ENCODE data around the gene UNC13B. TPM values are rescaled to one million over a fixed set of nuclear protein-coding genes. Genes with fewer than 3 reads are reported as not detected.

UNC13B gene
- total RNA-seq, 1 donor from 2014 or later = 26.5 TPM

GRCh38 chr9:35277628-35278359 lies 116.0 kb downstream of the UNC13B start:
- intact Hi-C loops (cut with DNase I) = loop anchor here (2.0 to 5.0 kb wide), 3 partner anchors 63 to 195 kb away; partner anchors contain the start of gene ATOSB
- TF ChIP-seq, protein P1, sequence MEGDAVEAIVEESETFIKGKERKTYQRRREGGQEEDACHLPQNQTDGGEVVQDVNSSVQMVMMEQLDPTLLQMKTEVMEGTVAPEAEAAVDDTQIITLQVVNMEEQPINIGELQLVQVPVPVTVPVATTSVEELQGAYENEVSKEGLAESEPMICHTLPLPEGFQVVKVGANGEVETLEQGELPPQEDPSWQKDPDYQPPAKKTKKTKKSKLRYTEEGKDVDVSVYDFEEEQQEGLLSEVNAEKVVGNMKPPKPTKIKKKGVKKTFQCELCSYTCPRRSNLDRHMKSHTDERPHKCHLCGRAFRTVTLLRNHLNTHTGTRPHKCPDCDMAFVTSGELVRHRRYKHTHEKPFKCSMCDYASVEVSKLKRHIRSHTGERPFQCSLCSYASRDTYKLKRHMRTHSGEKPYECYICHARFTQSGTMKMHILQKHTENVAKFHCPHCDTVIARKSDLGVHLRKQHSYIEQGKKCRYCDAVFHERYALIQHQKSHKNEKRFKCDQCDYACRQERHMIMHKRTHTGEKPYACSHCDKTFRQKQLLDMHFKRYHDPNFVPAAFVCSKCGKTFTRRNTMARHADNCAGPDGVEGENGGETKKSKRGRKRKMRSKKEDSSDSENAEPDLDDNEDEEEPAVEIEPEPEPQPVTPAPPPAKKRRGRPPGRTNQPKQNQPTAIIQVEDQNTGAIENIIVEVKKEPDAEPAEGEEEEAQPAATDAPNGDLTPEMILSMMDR (IDR thresholded peaks at IDR 0.05) = no peak
- H3K27ac ChIP-seq = peak overlapping the region; percentile 35 to 53
- no peak for DNase-seq (ENCODE audit: low spot score in 2 of 2)
- H3K9me3 ChIP-seq = no peaks in the 10 kb centered on the region
- peak overlapping the region in 1 of 2 donors; percentile 49 for H3K4me3 ChIP-seq
- peaks cover 3 to 9% of the 10 kb centered on the region in 2 donors for H3K4me1 ChIP-seq
- no peaks in the 10 kb centered on the region for H3K27me3 ChIP-seq
- no peaks in the 10 kb centered on the region for H3K36me3 ChIP-seq

DNA sequence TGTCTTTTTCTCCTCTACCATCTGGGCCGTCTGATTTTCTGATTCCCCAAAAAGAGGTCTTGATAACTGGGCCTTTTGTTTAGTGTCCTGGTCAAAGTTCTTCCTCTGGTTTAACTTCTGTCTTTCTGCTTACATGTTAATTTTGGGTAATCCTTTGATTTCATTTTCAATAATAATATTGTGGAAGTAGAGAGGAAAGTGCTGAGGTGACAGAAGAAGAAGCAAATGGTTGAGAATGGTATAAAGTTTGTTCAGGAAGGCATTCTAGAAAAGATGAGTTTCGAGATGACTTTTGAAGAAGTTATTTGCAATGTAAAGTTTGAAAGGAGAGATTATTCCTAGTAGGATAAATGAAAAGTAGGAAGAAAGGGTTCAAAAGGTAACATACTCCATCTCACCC lies 118.1 kb downstream of the UNC13B start:
- Histone ChIP-seq H3K27me3 (no peaks in the 10 kb centered on the region), H3K4me1 (peaks cover 3 to 9% of the 10 kb centered on the region in 2 donors), H3K4me3 (no peak overlapping the region), H3K36me3 (no peaks in the 10 kb centered on the region), H3K9me3 (no peaks in the 10 kb centered on the region), H3K27ac (no peak overlapping the region)
- intact Hi-C loops (cut with DNase I) = loop anchor here (2.0 to 5.0 kb wide), 3 partner anchors 61 to 192 kb away; partner anchors contain the start of gene ATOSB
- TF ChIP-seq, protein P1 (IDR thresholded peaks at IDR 0.05) = no peak
- DNase-seq (ENCODE audit: low spot score in 2 of 2) = no peak

- H3K9me3 ChIP-seq = no peaks in the 10 kb centered on the region
- TF ChIP-seq, protein P1 (IDR thresholded peaks at IDR 0.05) = no peak
- no peak overlapping the region for H3K4me3 ChIP-seq
- no peak for DNase-seq (ENCODE audit: low spot score in 2 of 2)
- H3K4me1 ChIP-seq = peaks cover 3 to 9% of the 10 kb centered on the region in 2 donors
- H3K27me3 ChIP-seq = no peaks in the 10 kb centered on the region
- intact Hi-C loops (cut with DNase I) = no loop called here
- H3K27ac ChIP-seq = no peak overlapping the region
- H3K36me3 ChIP-seq = no peaks in the 10 kb centered on the region
Observed at GRCh38 chr9:35280399-35280798, 118.6 kb downstream of the UNC13B start.

- intact Hi-C loops (cut with DNase I) = no loop called here
- Histone ChIP-seq H3K4me1 (no peaks in the 10 kb centered on the region), H3K27ac (no peak overlapping the region), H3K36me3 (no peaks in the 10 kb centered on the region), H3K4me3 (no peak overlapping the region), H3K27me3 (no peaks in the 10 kb centered on the region), H3K9me3 (no peaks in the 10 kb centered on the region)
- TF ChIP-seq, protein P1 (IDR thresholded peaks at IDR 0.05) = no peak
- DNase-seq (ENCODE audit: low spot score in 2 of 2) = no peak
Observed at GRCh38 chr9:35285731-35286130, 123.9 kb downstream of the UNC13B start.

DNA sequence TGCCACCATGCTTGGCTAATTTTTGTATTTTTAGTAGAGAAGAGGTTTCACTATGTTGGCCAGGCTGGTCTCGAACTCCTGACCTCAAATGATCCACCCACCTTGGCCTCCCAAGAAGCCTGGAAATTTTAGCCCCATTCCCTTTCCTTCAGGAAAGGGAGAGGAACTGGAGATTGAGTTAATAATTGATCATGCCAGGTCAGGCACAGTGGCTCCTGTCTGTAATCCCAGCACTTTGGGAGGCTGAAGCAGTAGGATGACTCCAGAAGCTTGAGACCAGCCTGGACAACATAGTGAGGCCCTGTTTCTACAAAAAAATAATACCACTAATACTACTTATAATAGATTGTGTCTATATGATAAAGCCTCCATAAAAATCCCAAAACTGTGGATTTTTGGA lies 124.6 kb downstream of the UNC13B start:
- H3K4me3 ChIP-seq = no peak overlapping the region

More for the DNA sequence above, 124.6 kb downstream of the UNC13B start:
- no peaks in the 10 kb centered on the region for H3K4me1 ChIP-seq
- intact Hi-C loops (cut with DNase I) = no loop called here
- no peaks in the 10 kb centered on the region for H3K9me3 ChIP-seq
- no peaks in the 10 kb centered on the region for H3K27me3 ChIP-seq
- no peak overlapping the region for H3K27ac ChIP-seq
- TF ChIP-seq, protein P1 (IDR thresholded peaks at IDR 0.05) = no peak
- DNase-seq (ENCODE audit: low spot score in 2 of 2) = no peak
- H3K36me3 ChIP-seq = no peaks in the 10 kb centered on the region
